GM12873 (cell line): Measurements from ENCODE around the gene NTN3.

ENCODE experiments used
- TF ChIP-seq, protein P1 (sequence below): IDR thresholded peaks from 2 replicates; pipeline ENCODE4 v1.5.1; 2012; ENCODE audit warnings: low read depth, mild to moderate bottlenecking, moderate library complexity, low read length, control low read depth; ENCODE audit not compliant: insufficient read depth; ENCODE audit errors: missing control alignments

Gene NTN3

DNA sequence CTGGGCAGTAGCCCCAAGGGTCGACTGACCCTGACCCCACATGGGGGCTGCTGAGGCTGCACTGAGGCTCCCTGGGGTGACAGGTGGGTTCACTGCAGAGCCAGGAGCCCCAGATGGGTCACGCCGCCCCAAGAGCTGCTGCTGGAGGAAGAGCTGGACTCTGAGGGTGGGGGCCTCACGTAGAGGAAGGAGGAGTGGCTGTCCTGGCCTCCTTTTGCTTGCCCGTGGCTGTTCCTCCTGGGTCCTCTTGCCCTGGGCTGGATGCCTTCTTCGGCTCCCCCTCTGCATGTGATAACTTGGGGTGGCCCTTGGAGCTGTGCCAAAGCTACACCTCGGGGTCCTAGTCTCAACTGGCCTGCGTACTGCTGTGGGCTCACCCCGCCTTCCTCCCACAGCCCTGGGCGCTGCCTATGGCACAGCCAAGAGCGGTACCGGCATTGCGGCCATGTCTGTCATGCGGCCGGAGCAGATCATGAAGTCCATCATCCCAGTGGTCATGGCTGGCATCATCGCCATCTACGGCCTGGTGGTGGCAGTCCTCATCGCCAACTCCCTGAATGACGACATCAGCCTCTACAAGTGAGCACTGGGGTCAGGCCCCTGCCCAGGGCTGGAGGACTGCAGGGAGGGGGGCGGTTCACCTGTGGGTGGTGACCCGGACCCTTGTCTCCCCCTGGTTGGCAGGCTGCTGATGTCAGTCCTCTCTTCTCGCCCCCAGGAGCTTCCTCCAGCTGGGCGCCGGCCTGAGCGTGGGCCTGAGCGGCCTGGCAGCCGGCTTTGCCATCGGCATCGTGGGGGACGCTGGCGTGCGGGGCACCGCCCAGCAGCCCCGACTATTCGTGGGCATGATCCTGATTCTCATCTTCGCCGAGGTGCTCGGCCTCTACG lies 48.0 kb downstream of the NTN3 start:
- TF ChIP-seq, protein P1, sequence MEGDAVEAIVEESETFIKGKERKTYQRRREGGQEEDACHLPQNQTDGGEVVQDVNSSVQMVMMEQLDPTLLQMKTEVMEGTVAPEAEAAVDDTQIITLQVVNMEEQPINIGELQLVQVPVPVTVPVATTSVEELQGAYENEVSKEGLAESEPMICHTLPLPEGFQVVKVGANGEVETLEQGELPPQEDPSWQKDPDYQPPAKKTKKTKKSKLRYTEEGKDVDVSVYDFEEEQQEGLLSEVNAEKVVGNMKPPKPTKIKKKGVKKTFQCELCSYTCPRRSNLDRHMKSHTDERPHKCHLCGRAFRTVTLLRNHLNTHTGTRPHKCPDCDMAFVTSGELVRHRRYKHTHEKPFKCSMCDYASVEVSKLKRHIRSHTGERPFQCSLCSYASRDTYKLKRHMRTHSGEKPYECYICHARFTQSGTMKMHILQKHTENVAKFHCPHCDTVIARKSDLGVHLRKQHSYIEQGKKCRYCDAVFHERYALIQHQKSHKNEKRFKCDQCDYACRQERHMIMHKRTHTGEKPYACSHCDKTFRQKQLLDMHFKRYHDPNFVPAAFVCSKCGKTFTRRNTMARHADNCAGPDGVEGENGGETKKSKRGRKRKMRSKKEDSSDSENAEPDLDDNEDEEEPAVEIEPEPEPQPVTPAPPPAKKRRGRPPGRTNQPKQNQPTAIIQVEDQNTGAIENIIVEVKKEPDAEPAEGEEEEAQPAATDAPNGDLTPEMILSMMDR: no peak

DNA sequence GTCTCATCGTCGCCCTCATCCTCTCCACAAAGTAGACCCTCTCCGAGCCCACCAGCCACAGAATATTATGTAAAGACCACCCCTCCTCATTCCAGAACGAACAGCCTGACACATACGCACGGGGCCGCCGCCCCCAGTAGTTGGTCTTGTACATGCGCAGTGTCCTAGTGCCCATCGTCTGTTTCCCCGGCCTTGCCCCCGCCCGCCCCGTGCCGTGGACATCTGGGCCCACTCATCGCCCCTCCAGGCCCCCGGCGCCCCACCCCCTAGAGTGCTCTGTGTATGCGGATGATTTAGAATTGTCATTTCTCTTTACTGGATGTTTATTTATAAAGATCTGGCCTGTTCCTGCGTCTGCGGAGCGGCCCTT lies 48.6 kb downstream of the NTN3 start:
- TF ChIP-seq, protein P1: no peak

DNA sequence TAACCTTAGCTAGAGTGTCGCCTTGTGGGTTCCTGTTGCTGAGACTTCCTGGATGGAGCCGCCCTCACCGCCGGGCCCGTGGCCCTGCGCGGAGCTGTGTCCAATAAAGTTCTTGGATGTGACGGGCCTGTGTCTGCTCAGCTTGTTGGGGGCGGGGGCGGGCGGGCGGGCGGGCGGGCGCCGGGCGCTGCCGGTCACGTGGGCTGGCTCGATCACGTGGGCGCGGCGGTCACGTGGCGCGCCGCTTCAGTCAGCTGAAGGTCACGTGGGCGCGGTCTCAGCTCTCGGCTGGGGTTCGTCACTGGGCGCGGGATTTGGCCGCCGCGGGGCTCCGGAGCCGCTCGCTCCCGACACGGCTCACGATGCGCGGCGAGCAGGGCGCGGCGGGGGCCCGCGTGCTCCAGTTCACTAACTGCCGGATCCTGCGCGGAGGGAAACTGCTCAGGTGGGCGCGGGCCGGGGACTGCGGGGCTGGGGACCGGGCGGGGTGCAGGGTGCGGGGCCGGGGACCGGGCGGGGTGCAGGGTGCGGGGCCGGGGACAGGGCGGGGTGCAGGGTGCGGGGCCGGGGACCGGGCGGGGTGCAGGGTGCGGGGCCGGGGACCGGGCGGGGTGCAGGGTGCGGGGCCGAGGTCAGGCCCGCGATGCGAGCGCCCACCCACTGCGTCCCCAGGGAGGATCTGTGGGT lies 49.1 kb downstream of the NTN3 start, which contains the start of gene AMDHD2:
AMDHD2 (plus strand) TSS at position 275 of the 687 bp plus-strand sequence; CDS start at position 363, 88 bp downstream.
- TF ChIP-seq, protein P1: no peak

DNA sequence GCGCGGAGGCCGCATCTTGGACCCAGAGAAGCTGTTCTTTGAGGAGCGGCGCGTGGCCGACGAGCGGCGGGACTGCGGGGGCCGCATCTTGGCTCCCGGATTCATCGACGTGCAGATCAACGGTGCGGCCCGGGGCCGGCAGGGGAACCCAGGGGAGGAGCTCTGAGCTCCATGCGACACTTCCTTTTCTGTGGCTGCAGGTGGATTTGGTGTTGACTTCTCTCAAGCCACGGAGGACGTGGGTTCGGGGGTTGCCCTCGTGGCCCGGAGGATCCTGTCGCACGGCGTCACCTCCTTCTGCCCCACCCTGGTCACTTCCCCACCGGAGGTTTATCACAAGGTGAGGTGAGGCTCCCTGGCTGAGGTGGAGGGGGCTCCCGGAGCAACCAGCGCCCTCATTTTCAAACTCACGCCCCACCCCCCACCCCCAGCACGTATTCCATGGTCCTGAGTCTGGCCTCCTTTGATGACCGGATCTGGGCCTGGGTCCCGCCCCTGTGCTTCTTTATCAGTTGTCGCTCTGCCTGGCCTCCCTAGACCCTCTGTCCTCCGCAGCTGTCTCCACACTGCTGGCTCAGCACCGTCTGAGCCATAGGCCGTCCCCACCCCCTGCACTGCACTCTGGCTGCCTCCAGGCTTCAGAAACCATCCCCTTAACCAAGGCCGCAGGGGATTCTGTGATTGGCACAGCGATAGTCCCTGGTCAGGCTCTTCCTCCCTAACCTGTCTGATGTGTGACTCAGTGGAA lies 49.9 kb downstream of the NTN3 start:
- TF ChIP-seq, protein P1: no peak
